Epithelial cell of esophagus (primary cell): ENCODE results near the gene PLB1.

Experiments
- DNase-seq: peaks from one replicate; pipeline ENCODE4 v3.0.0; 2010; ENCODE audit warnings: low read depth
- H3K4me3 ChIP-seq: 2 replicates; pipeline ENCODE4 v1.5.1; 2011; ENCODE audit warnings: mild to moderate bottlenecking, low read length, control low read depth
- TF ChIP-seq, protein P1 (sequence below): IDR thresholded peaks from 2 replicates; pipeline ENCODE4 v1.5.1; 2011; ENCODE audit warnings: low read depth, mild to moderate bottlenecking, low read length, control low read depth, inconsistent platforms; ENCODE audit not compliant: insufficient read depth; ENCODE audit errors: missing control alignments

Gene PLB1

DNA sequence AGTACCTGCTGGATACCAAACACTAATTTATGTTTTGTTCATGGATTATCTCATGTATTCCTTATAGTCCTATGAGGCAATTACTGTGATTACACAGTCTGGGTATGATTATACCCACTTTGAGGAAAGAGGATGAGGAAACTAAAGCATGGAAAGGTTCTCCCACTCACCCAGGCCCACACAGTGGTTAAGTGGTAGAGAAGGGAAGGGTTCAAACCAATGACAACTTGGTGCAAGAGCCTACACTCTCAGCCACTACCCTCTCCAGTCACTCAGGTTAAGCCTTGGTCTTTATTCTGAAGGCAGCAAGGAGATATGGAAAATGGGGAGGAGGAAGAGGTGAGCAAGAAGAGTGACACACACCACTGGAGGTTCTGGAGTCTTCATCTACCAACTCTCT lies 191.3 kb downstream of the PLB1 start:
- no peak overlapping the region for H3K4me3 ChIP-seq
- no peak for DNase-seq
- TF ChIP-seq, protein P1, sequence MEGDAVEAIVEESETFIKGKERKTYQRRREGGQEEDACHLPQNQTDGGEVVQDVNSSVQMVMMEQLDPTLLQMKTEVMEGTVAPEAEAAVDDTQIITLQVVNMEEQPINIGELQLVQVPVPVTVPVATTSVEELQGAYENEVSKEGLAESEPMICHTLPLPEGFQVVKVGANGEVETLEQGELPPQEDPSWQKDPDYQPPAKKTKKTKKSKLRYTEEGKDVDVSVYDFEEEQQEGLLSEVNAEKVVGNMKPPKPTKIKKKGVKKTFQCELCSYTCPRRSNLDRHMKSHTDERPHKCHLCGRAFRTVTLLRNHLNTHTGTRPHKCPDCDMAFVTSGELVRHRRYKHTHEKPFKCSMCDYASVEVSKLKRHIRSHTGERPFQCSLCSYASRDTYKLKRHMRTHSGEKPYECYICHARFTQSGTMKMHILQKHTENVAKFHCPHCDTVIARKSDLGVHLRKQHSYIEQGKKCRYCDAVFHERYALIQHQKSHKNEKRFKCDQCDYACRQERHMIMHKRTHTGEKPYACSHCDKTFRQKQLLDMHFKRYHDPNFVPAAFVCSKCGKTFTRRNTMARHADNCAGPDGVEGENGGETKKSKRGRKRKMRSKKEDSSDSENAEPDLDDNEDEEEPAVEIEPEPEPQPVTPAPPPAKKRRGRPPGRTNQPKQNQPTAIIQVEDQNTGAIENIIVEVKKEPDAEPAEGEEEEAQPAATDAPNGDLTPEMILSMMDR = no peak

GRCh38 chr2:28687640-28688385 lies 192.0 kb downstream of the PLB1 start:
- H3K4me3 ChIP-seq = no peak overlapping the region
- TF ChIP-seq, protein P1 = no peak
- DNase-seq = no peak

DNA sequence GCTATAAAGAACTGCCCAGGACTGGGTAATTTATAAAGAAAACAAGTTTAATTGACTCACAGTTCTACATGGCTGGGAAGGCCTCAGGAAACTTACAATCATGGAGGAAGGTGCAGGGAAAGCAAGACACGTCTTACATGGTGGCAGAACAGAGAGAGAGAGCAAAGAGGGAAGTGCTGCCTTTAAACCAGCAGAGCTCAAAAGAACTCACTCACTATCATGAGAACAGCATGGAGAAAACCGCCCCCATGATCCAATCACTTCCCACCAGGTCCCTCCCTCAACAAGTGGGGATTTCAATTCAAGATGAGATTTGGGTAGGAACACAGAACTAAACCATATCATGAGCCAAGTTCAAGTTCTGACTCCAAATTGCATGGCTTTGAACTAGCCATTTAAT lies 193.0 kb downstream of the PLB1 start:
- DNase-seq = no peak

GRCh38 chr2:28689771-28690170 lies 193.9 kb downstream of the PLB1 start:
- H3K4me3 ChIP-seq = no peak overlapping the region
- TF ChIP-seq, protein P1 = no peak
- DNase-seq = no peak

More for the DNA sequence above, 193.0 kb downstream of the PLB1 start:
- no peak overlapping the region for H3K4me3 ChIP-seq
- TF ChIP-seq, protein P1 = no peak

DNA sequence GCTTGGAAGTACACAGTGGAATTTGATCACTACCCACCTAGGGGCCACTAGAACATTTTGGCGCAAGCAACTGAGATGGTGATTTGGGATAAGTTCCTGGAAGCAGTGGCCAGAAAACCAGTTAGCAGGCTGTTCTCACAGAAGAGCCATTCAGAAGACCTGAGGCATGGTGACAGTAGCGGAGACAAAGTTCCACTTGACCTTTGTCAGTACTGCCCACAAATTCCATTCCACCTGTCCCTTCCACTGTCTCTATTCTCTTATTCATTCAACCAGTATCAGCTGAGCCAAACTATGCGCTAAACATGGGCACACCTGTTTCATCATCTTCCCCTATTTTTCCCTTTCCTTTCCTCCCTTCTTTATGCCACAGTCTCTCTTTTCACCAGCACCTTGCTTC lies 196.6 kb downstream of the PLB1 start:
- no peak for DNase-seq
- TF ChIP-seq, protein P1 = no peak

DNA sequence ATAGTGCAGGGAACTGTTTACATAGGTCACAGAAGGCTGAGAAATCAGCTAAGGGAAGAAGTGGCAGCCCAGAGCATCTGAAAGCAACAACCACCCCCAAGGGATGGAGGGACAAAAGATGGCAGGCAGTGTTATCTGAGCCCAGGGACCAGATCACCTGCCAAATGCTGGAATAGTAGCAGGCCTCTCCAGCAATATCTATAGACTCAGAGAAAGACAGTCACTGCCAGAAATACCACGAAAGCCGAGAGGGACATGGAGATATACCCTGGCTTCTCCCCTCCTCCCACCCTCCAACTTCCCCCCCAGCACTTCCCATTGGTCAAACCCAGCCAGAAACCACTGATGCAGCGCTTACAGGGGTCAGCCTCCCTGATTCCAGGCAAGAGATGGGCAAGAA lies 197.4 kb downstream of the PLB1 start:
- no peak for DNase-seq
- no peak overlapping the region for H3K4me3 ChIP-seq
- TF ChIP-seq, protein P1 = no peak

More for the DNA sequence above, 196.6 kb downstream of the PLB1 start:
- H3K4me3 ChIP-seq = no peak overlapping the region
